Ammon's horn (tissue), 1 donor: ENCODE measurements around the gene CIITA.
"Not testable (repeated sequence)": the region's sequence is repeated elsewhere in the genome, so short reads cannot be mapped to it uniquely, and the experiment has no call there.

Experiments used
- DNase-seq: peaks from one replicate; pipeline ENCODE4 v3.0.0-alpha.2; 2016; ENCODE audit warnings: low spot score

CIITA gene

GRCh38 chr16:10876799-10877341, at the start of gene CIITA:
TSS of gene CIITA (plus strand) at chr16:10877202. CDS start at chr16:10877331, 129 bp downstream.
- peak; percentile 82 for DNase-seq

- peak; percentile 57 for DNase-seq
Measured at GRCh38 chr16:10827691-10828341, 49.2 kb upstream of the CIITA start.

GRCh38 chr16:10828851-10829366, 48.1 kb upstream of the CIITA start:
- DNase-seq: peak; percentile 92

GRCh38 chr16:10829390-10830098, 47.5 kb upstream of the CIITA start:
- not testable (repeated sequence) for DNase-seq

GRCh38 chr16:10830240-10830639, 46.8 kb upstream of the CIITA start:
- not testable (repeated sequence) for DNase-seq

- DNase-seq: no peak
Measured at GRCh38 chr16:10831894-10832886, 44.8 kb upstream of the CIITA start.

- DNase-seq: no peak
Measured at GRCh38 chr16:10833271-10833670, 43.7 kb upstream of the CIITA start.

- no peak for DNase-seq
Measured at GRCh38 chr16:10834130-10834529, 42.9 kb upstream of the CIITA start.

- no peak for DNase-seq
Measured at GRCh38 chr16:10834766-10835165, 42.2 kb upstream of the CIITA start.

- no peak for DNase-seq
Measured at GRCh38 chr16:10835281-10835931, 41.6 kb upstream of the CIITA start.

- no peak for DNase-seq
Measured at GRCh38 chr16:10836174-10836853, 40.7 kb upstream of the CIITA start.

- no peak for DNase-seq
Measured at GRCh38 chr16:10838621-10839278, 38.3 kb upstream of the CIITA start.

- DNase-seq: no peak
Measured at GRCh38 chr16:10839279-10839666, 37.7 kb upstream of the CIITA start.

GRCh38 chr16:10840703-10841102, 36.3 kb upstream of the CIITA start:
- DNase-seq: no peak

GRCh38 chr16:10846213-10846998, 30.6 kb upstream of the CIITA start:
- DNase-seq: peak; percentile 27

GRCh38 chr16:10847176-10847575, 29.8 kb upstream of the CIITA start:
- no peak for DNase-seq

GRCh38 chr16:10849736-10850477, 27.1 kb upstream of the CIITA start:
- DNase-seq: no peak

GRCh38 chr16:10850478-10850850, 26.5 kb upstream of the CIITA start:
- DNase-seq: no peak

- DNase-seq: no peak
Measured at GRCh38 chr16:10851512-10851911, 25.5 kb upstream of the CIITA start.
